GM18868 (cell line): ENCODE measurements around the gene PRKN.

ENCODE experiments used
- ATAC-seq: cut with Tn5 transposase; IDR thresholded peaks from one replicate; pipeline ENCODE4 v1.9.1; 2021; ENCODE audit warnings: mild to moderate bottlenecking, moderate library complexity; ENCODE audit not compliant: unreplicated experiment

PRKN gene

DNA sequence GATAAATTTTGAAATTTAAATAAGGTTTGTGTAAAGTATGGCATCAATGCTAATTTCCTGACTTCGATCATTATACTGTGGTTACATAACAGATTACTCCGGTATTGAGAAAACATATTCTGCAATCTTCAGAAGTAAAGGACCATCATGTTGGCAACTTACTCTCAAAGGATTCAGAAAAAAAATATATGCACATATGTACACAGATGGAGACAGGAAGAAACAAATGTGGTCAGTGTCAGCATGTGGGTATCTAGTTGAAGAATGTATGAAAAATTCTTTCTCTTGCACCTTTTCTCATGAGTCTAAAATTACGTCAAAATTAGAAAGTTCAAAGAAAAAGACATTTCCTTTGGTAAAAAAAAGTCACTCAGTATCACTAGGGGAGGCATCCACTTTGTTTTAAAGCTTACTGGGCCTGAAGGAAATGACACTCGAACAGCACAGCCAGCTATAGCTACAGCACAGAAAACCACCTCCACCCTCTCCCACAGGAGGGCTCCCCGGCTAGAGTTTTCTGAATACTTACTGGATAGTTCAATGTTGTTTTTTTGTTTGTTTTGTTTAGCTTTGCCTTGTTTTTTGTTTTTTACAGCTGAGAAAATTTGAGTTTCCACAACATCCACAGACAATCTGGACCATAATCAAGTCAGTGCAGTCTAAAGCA lies 1136.5 kb downstream of the PRKN start:
- ATAC-seq, result no peak

DNA sequence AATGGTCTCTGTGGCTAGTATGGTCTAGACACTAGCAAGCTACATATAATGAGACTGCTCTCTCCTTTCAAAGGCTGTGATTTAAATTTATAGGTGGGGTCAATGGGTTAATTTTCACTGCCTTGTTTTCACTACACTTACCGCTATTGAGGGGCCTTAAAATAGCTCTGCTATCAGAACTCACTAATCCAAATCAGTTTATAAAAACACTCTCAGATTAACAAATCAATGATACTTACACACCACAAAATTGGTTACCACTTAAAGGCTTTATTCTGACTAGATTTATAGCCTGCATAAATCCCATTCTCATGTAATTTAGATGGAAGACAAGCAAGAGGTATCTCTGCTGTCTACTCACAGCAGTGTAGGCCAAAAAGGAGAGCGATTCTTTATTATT lies 1140.7 kb downstream of the PRKN start:
- ATAC-seq, result no peak

DNA sequence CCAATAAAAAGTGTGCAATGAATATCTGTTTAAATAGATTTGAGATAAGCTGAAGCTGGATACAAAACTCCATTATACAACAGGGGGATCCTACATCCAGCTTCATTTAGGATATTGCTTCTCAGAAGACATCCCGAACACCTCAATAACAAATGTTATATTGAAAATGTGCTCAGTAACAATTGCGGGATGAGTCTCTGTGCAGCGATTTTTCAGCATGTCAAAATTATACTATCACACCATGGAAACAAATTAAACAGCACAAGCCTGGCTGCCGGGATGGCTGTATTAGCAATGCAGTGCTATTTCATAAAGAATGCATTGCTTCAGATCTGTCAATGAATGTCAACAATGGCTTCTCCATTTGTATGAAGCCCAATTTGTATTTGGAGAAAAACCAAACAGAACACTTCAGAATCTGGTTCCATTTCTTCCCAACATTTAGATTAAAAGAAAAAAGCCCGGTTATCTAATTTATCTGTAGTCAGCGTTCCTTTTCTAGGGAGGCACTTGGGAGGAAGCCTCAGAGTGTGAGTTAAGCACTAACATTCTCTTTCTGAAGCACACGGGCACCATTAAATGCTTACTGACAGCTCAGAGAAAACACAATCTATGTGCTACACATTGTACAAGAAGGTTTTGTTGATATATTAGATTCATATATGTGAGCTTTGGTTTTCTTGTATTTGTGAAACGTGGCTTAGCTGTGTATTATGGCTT lies 1142.8 kb downstream of the PRKN start:
- ATAC-seq, result no peak

DNA sequence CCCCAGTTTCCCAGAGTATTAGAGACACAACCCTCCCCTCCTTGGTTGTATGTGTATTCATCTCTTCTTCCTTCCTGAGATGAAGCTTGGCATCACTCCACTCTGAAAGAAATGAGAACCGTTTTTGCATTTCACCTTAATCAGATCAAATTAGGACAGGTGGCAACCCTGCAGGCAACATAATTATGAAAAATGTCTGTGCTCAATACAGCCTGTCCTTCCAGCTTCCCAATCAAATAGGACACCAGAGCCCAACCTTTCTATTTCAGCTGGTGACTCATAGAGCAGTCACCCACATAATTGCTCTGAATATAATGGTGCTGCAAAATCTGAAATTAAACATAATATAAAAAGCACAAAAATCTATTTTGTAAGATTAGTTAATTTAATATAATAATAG lies 1143.5 kb downstream of the PRKN start:
- ATAC-seq, result no peak

DNA sequence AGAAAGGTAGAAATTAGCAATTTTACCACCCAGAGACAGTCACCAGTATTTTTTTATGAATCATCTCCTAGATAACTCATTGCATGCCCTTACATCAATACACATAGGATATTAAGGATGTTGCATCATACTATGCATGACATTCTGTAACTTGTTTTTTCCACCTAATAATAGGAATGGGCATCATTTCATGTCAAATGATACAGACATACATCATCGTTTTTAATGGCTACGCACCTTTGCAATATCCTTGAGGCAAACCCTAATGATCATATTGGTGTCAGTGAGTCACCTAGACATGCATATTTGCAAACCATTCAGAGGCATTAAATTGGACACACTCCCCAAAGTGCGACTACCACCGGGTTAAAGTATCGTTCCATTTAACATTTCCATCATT lies 1144.0 kb downstream of the PRKN start:
- no peak for ATAC-seq

DNA sequence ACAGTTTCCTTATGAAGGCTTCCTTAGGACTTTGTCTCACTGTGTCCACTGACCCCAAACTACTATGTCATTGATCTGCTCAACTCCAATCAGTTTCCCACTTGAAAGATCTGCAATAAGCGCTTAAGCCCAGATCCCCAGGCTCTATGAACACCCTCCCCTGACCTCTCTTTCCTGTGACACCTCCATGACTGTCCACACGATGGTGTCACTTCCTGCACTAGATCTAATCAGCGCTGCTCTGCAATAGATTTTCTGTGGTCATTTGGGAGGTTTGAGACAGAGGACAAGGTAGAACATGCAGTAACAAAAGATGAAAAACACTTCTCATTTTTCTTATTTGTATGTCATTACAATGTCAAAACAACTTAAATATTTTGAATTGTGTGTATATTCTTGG lies 1149.1 kb downstream of the PRKN start:
- no peak for ATAC-seq

DNA sequence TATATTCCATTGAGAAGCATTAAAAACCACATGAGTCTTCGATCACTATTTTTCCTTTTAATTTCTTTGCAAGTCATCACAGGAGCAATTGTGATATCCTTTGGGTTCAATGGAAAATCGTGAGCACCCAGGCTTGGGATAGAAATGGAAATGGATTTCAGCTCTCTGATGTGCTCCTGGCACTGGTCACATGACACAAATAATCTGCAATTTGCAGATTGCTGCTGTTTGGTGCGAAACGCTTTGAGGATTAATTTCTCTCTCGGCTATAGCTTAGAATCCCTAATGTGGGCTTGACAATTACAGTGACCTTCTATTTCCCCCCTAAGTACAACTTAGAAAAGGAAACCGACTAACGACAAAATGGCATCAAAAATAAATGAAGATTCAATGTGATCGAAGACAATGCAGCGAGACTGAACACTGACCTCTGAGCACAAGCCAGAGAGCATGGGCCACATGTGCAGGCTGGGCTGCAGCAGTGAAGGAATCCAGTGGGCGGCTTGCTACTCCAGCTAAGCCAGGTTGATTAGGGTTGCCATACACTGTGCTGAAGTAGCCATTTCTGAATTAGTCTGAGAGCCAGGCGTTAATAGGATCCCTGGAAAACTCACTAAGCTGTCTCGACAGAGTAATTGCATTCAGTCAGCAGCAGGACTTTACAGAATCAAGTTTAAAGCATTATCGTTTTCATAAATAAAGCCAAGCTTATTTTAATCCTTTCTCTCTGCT lies 1151.9 kb downstream of the PRKN start:
- ATAC-seq, result no peak

DNA sequence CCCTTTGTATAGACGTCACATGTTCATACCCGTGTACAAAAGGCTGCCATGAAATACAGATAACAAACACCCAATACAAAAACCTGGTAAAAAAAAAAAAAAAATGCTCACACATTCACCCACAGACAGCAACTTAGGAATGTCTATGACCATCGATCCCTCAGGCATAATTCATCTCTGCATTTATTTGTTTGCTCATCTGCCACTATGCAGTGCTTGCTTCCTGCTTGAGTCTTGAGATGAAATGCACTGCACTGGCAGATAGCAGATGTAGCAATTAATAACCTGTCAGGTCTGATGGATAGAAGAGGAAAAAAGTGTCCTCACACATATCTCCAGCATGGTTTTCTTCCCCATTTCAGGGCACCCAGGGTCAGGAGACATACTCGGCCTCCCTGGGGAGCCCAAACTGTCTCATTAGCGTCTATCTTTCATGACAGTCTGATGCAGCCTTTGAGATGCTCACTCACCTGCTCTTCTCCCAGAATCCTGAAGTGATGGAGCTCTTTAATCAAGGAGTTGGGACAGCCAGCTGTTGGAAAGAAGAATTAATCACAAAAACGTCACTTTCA lies 1158.6 kb downstream of the PRKN start:
- no peak for ATAC-seq

DNA sequence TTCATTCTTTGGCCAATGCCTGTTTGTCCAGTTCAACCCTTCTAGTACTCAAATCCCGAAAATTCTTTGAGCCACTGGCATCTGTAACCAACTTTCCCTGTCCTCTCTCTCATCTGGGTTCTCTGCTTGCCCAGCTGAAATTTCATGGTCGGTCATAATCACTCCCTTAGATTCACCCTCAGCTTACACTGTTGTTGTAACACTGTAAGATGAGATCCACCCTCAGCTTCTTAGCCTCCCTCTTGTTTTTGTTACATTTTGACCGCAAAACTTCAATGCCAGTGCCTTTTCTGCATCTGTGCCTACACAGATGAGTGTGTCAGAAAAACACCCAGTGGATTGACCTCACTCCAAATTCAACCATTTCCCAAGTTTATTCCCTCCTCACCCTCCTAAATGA lies 1162.6 kb downstream of the PRKN start:
- ATAC-seq, result no peak

DNA sequence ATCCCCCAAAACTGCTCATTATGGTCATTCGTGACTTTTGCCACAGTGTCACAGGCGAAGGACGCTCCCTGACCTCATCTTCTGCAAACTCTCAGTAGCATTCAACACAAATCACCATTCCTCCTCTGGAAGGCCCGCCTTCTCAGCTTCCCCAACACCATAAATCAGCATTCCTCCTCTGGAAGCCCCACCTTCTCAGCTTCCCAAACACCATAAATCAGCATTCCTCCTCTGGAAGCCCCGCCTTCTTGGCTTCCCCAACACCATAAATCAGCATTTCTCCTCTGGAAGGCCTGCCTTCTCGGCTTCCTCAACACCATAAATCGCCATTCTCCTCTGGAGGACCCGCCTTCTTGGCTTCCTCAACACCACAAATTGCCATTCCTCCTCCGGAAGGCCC lies 1165.7 kb downstream of the PRKN start:
- no peak for ATAC-seq

DNA sequence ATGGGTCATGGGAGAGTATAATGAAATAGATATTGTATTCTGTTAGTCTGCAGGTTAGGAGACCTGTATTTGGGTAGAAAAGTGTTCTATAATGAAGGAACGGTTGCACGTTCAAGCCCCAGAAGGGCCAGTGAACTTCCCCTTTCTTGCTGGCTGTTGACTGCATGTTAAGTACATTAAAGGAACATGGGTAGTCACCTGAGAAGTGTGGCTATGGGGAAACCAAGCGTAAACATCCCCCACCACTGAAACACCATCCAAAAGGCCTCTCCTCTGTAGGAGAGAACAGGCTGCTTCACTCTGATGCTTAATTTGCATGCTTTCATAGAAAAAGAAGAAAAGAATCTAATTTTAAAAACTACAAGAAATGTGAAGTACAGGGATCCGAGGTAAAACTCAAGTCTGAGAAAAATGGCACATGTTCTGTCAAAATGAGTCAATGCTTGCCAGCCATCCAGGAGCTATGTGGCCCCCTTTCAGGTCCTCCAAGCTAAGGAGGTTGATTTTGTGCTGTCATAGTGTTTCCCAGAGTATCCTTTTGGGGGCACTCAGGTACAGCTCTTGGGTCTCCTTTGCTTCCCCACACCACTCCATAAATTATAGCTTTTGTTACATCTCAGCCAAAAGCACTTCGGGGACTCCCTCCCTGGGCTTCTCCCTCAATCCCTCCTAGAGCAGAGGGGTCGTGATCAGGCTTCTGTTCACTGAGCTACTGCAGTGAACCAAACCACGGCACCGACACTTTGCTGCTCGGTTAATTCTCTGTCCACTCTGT lies 1170.0 kb downstream of the PRKN start:
- ATAC-seq, result peak; percentile 39

DNA sequence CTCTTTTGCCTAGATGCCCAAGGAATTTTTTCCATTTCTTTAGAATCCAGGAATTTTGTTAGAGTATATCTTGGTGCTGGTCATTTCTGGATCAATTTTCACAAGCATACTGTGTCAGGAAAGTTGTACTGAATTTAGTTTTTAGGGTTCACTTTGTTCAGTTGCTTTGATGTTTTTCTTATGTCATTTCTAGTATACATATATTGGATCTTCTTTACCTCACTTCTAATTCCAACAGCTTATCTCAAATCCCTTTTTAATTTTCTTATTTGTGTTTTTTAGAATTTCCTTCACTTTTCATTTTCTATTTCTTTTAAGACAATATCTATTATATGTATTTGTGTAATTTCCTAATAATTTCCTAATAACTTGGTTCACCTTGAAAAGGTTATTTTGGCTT lies 1172.7 kb downstream of the PRKN start:
- ATAC-seq, result no peak

DNA sequence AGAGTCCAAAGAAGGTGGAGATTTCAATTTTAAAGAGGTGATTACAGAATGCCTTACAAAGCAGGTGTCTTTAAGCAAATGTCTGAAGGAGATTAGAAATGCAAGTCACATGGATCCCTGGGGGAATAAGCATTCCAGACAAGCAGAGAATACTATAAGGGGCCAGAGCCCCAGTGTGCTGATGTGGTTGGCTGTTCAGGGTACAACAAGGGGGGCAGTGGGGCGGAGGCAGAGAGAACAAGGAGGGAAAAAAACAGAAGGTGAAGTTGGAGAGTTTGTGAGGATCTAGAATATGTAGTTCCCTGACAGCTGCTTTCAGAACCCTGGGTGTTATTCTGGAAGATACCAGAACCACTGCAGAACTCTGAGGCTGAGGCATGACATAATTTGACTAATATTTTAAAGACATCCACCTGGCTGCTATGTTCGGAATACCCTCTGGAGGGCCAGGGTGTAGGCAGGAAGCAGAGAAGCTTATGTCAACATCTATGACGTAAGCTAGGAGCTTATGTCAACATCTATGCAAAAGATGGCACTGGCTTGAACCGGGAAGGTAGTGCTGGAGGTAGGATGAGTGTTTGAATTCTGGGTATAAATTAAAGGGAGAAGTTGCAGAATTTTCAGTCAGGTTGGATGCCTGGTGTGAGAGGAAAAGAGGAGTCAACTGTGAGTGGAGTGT lies 1177.5 kb downstream of the PRKN start:
- no peak for ATAC-seq

DNA sequence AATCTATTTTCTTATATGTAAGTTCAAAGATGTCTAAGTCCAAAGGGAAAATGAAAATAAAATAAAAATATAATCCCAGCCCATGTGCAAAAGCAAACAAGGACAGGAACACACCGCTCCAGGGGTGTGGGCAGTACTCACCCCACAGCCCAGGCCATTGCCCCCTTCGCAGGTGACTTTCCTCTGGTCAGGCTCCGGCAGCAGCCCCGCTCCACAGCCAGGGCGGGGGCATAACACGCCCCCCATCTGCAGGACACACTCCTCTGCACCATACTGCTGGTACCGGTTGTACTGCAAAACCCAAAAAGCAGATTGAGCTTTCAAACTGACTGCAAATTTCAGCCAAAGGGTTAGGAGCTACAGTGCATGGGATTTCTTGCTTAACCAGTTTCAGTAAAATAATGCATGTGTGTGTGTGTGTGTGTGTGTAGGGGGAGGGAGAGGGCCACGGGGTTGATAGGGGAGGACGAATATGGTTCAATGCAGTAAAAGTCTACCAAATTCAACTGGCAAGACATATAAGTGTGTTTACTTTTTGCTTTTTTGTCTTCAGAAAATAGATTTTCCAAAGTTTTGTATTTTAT lies 1178.8 kb downstream of the PRKN start:
- no peak for ATAC-seq

DNA sequence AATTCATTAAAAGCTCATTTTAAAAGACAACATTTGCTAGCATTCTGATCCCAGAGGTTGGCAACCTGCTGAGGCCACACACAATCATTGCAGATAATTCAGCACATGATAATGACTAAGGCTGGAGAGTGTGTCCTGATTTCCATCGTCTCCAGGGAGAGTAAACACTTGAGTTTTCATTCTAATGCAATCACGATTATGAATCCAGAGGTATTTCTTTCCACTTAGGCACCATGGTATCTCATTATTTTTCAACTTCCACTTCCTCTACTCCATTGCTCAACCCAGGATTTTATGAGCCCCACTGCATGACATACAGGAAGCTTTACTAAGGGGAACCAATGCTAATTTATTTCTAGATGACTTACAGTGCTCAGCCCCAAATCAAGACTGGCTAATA lies 1179.9 kb downstream of the PRKN start:
- no peak for ATAC-seq

DNA sequence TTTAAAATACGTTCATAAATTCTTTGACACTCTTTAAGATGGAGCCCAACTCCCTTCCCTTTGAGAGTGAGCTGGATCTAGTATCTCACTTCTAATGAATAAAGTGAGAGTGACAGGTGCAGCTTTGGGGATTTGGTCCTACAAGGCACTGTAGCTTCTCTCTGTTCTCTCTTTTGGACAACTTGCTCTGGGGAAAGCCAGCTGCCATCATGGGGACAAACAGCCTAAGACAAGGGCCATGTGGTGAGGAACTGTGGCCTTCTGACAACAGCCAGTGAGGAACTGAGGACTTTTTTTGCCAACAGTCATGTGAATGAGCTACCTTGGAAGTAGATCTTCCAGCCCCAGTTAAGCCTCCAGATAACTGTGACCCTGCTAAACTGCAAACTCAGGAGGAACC lies 1180.9 kb downstream of the PRKN start:
- ATAC-seq, result no peak

DNA sequence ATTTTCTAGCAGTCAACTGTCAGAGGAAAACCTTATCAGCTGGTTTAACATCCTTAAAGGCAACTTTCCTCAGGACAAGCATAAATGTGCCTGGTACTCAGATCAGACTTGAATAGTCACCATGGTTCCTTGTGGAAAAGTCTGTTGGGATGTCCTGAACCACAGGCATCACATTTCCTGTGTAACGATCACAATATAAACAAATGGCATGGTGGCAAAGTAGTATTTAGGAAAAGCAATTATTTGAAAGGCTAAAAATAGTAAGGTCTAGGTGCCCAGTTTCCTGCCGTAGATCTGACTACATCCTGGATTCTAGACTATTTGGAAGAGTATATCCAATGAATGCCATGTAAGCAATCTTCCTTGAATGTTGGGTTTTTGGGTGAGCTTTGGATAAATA lies 1181.8 kb downstream of the PRKN start:
- ATAC-seq, result no peak

DNA sequence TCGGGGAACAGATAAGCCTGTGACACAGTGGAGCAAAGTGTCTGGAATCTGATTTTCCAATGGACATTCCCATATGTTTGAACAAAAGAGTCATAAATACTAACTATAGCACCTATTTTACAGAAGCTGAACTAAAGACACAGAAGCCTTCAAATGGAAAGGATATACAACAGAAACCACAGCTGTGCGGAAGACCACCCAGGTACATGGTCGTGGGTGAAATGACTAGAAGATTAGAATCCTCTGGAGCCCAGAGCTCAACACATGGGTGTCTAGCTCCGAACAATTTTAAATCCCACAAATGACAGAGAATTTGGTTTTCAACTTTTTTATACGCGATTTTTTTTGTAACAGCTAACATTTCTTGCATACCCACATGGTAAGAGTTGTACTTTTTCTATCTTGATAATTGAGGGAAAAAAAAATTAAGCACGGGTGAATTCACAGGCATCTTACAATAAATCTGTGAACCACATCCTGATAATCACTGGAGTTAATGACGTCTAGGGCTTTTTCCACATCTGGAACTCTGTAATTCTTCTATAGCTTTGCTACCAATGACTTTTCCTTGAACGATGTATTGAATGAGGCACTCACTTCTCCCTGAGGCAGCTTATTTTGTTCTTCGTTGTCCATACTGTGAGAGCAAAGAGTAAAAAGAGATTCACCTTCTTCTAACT lies 1182.6 kb downstream of the PRKN start:
- no peak for ATAC-seq

DNA sequence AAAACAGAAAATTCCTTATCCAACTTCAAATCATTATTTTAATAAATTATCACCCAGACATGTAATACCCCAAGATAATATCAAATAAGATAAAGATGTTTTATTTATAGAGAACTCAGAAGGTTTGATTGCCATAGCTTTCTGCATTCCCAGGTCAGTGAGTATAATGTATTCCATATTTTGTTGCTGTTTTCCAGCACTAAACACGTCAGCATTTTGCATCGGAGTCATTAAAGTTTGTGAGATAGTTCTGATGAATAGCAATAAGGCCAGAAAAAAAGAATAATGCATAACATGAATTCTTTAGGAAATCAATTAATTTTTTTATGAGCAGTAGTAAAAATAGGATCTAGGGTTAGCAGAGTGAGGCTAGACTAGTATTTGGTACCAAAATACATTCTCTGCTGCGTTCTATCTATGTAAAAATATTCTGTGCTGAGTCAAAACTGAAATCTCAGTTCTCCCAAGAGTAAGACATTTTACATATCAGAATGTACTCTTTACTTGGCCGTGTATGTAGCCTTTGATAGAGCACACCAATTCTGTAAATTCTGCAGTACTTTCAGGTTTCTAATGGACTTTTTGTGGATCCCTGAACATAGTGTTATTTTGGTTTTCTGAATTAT lies 1183.8 kb downstream of the PRKN start:
- peak; percentile 92 for ATAC-seq
